T-helper 1 cell (primary cell): ENCODE measurements around the gene ZNF503.

Experiments
- DNase-seq, 5 donors: peaks; one replicate each; pipeline ENCODE4 v3.0.0-alpha.2; 2012 to 2020

The ZNF503 gene

GRCh38 chr10:75431180-75432111 lies 29.9 kb upstream of the ZNF503 start, which contains the start of gene LRMDA:
TSS of gene LRMDA (plus strand) at chr10:75431624.
- no peak for DNase-seq

- no peak for DNase-seq
Observed at GRCh38 chr10:75430000-75430763, 28.6 kb upstream of the ZNF503 start.

- DNase-seq: no peak
Observed at GRCh38 chr10:75429159-75429827, 27.7 kb upstream of the ZNF503 start.

GRCh38 chr10:75428434-75429158 lies 27.0 kb upstream of the ZNF503 start:
- DNase-seq: no peak

- no peak for DNase-seq
Observed at GRCh38 chr10:75427951-75428350, 26.4 kb upstream of the ZNF503 start.

GRCh38 chr10:75426880-75427279 lies 25.3 kb upstream of the ZNF503 start:
- DNase-seq: no peak

- no peak for DNase-seq
Observed at GRCh38 chr10:75425291-75426079, 23.9 kb upstream of the ZNF503 start.

- DNase-seq: no peak
Observed at GRCh38 chr10:75424571-75424970, 23.0 kb upstream of the ZNF503 start.

- no peak for DNase-seq
Observed at GRCh38 chr10:75422913-75423312, 21.3 kb upstream of the ZNF503 start.

GRCh38 chr10:75418712-75419111 lies 17.1 kb upstream of the ZNF503 start:
- no peak for DNase-seq

GRCh38 chr10:75418293-75418692 lies 16.7 kb upstream of the ZNF503 start:
- no peak for DNase-seq

GRCh38 chr10:75417522-75417927 lies 16.0 kb upstream of the ZNF503 start:
- DNase-seq: no peak

- DNase-seq: no peak
Observed at GRCh38 chr10:75414527-75414926, 13.0 kb upstream of the ZNF503 start.

- no peak for DNase-seq
Observed at GRCh38 chr10:75410132-75411005, 8.8 kb upstream of the ZNF503 start.

- DNase-seq: no peak
Observed at GRCh38 chr10:75408911-75409885, 7.6 kb upstream of the ZNF503 start.

GRCh38 chr10:75408509-75408875 lies 6.9 kb upstream of the ZNF503 start:
- no peak for DNase-seq

GRCh38 chr10:75407713-75408508 lies 6.3 kb upstream of the ZNF503 start:
- no peak for DNase-seq

GRCh38 chr10:75407224-75407712 lies 5.7 kb upstream of the ZNF503 start:
- DNase-seq: no peak
